ENCODE measurements around the gene MRPS27.
"Not testable (repeated sequence)": the region's sequence is repeated elsewhere in the genome, so short reads cannot be mapped to it uniquely, and the experiment has no call there.

Gene MRPS27

DNA sequence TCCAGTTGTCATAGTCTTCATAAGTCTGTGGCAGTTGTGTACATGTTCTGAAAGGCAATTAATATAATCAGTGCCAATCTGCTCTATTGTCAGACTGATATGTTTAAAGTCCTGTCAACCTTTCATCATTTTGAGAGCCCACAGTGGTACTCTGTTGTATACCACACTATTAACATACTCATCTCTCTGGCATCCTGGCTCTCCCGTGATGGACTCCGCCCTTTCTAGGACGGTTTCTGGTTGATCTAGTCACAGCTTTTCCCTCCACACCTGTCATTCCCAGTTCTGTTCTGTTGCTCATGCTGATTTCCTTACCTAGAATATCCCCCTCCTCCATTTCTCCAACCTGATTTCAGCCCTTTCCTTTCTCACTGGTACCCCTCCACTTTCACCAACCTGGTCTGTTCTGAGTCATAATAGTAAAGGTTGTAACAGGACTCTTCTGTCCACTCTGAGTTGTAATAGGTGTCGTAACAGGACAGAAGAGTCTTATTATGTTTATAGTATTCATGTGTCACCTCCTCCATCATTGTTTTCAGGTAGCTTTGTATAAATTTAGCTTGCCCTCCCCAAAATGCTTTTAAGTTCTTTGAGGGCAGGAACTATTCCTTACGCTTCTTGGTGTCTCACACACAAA lies 4.3 kb upstream of the MRPS27 start:
- DNase-seq = no peak

DNA sequence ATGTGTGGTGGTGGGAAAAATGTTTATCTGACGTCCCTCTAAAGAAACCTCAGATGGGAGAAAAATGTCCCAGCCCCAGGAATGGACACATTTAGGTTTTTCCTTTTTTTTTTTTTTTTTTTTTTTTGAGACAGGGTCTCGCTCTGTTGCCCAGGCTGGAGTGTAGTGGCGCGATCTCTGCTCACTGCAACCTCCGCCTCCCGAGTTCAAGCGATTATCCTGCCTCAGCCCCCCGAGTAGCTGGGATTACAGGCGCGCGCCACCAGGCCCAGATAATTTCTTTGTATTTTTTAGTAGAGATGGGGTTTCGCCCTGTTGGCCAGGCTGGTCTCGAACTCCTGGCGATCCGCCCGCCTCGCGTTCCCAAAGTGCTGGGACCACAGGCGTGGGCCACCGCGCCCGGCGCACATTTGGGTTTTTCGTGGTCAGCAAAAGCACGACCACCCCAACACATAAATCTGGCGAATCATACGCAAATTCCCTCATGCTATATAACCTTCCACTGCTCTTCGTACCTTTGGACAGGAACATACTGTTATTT lies 535 bp downstream of the MRPS27 start:
- not testable (repeated sequence) for DNase-seq

DNA sequence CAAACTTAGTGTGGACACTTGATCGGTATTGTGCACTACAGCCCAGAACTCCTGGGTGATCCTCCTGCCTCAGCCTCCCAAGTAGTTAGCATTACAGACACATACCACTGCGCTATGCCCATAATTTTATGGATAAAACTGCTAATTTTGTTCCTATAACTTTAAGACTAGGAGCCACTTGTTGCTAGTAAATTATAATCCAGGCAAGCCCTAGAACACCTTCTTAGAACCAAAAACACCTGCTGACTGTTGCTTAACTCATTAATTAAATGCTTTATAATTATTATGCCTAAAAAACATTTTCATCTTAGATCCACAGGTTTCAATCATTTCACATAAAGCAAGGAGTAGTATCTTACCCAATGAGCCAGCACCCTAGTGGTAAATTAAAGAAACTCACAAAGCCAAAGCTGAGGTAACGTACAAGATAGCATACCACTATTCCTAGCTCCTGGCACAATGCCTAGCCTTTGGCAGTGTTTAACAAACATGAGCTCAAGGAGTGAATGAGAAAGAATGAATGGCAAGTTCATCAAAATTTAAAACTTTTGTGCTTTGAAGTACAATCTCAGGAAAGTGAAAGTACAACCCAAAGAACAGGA lies 5.4 kb downstream of the MRPS27 start:
- DNase-seq = peak; percentile 11

DNA sequence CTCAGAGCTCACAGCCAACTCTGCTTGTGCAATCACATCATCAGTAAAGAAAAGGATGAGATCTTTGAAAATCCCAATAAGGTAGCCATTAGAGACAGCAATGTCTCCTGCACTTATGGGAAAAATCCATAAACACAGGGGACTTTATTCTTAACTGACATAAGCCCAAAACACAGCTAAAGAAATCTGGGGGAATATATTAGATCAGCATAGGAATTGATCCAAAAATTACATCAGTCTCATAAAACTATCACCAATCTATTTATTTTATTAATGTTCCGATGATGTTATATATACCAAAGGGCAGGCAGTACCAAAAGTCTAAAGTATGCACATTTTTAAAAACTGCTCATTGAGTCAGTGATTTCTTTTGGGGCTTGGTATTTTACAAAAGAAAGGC lies 6.9 kb downstream of the MRPS27 start:
- no peak for DNase-seq

DNA sequence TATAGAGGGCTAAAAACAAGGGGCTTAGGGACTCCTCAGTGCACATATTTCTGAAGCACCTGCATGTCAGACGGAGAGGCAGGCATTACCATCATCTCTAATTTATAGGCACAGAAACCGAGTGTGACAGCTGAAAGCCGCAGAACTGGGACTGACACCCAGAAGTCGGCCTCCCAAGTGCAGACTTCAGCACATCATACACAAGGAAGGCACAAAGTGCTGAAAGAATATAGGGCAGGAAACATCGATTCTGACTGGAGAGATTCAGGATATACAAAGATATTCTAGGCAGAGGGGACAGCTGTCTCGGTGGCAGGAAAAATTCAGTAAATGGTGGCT lies 11.2 kb downstream of the MRPS27 start:
- no peak for DNase-seq

DNA sequence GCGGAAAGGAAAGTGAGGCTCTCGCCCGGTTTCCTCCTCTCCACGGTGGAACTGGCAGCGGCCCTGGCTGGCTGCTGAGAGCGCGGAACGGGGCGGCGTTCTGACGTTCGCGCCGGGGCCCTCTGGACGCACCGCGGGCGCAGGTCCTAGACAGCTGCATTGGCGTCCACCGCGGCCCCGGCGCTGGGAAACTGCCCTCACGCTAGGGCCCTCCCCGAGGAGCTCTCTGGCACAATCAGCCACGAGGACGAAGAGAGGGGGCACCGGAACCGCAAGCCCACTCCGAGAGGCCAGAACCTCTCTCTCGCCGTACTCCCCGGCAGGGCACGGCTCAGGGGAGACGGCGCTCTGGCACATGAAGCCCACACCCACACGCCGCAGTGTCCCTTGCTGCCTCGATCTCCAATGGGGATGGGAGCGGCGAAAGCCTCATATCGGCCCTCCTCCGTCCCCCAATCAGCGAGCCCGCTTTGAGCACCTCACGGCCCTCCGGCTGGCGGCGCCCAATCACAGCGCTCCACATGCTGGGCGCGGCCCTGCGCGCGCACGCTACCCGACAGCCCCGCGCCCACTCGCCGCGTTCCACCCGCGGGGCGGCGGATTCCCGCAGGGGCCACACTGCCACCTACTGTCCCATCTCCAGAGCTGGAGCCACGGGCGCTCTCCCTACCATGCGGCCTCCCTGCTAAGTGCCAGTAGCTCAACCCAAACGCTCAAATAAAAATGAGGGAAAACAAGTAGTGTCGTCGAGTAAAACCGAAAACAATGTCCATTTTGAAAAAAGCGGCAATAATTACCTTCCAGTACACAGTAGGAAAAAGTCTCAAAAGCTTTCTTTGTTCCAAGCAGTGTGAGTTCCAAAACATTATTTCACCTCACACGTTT lies 11.8 kb downstream of the MRPS27 start:
- peak; percentile 96 for DNase-seq

DNA sequence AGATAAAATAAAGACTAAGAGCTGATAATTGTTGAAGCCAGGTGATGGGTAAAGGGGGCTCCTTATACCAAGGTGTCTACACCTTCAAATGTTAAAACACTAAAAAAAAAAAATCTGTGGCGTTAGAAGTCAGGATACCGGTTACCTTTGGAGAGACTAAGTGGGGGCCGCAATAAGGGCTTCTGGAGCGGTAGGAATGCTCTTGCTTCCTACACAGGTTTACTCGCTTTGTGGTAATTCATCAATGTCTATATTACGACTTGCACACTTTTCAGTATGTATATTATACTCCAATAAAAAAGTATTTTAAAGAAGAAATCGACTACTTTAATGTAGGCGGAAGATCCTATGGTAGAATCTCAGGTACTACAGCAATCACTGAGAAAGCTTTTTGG lies 12.5 kb downstream of the MRPS27 start:
- no peak for DNase-seq

DNA sequence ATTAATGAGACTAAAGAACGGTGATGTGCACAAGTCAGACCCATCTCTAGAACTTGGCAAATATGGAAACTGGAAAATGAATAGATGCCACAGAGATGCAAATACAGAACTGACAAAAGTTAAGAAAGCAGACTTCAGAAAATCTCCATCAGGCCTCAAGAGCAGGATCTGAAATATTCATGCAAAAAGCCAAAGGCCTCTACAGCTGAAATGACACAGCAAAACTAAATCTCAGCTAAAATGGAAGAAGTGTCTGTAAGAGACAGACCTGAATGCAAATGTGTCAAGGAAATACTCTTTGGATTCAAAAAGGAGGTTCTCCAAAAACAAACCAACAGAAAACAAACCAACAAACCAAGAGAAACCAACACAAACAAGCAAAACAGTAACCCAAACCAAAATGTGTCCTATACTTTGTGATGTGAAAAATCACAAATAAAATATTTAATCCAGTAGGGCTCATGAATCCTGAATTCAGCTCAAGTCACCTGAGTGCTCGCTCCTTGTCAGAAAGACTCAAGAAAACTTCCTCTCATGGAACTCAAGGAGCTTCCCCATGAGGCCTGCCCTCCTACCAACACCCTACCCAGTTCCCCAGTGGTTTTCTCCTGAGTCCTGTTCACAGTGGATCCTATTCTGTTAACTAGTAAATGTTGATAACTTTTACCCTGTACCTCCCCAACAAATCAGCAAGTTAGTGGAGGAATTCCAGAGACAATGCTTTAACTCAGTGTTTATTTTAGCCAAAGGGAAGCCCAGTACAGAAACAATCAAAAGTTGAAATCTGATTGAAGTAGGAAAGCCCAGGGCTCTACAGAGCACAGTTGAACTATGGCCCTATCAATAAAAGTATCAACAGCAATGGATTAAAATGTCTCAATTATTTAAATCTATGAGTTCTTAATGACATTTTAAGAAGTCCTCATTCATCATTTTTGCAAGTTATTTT lies 14.6 kb downstream of the MRPS27 start:
- DNase-seq = no peak

DNA sequence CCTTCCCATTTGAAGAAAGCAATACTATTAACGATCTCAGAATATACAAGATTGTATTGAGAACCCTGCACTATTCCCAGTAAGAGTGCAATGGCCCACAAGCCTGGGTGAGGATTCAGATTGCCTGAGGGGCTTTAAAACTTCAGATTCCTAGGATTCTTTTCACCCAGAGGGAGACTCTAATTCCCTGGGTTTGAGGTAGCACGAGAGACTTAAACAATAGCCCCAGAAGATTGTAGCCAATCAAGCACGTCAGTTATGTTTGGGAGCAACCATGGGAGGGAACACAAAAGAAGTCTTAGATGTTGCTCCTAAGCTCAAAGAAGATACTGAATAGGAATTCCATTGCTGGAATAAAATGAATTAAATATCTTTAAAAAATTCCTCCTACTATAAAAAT lies 17.9 kb downstream of the MRPS27 start:
- DNase-seq = no peak

DNA sequence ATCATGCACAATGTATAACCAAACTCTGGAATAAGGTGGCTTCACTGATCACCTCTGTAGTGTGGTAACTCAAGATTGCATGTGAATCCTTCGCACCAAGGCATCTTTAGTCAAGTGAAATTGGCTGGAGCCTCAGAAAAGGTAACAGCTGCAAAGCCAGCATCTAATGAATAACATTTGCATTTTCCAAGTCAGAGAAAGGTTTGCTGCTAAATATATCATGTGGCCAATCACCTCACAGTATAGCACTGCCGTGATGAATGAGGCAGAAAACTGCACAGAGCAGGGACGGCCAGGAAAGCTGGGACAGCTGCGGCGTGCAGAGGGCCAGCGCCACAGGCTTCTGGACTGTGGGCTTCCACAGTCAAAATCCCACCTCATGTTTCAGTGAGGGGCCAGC lies 18.5 kb downstream of the MRPS27 start:
- no peak for DNase-seq

DNA sequence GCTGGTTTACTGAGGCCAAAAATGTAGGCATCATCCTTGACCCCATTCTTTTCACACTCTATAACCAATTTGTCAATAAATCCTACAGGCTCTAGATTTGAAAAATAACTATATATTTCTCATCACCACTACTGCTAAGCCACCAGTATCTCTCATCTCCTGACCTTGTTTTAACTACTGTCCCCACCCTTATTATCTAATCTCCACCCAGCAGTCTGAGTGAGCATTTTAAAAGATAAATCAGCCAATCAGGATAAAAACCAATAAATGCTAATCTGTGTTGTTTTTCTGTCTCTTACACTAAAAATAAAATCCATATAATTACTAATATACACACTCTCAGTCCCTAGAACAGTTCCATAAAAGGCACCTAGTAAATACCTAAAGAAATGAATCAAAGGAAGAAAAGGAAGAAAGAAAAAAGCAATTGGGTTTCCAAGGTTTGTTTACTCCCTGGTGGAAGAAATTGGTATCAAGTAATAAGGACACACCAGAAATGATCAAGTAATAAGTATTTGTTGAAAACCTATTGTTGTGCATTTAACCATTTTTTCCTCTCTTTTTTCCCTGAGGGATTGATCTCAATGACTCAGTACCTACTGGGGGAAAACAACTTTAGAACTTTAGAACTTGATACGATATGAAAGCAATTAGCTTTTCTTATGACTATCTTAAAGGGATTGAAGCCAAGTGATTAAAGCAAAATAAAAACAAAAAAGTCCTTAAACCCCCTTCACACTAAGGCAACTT lies 19.3 kb downstream of the MRPS27 start:
- no peak for DNase-seq

DNA sequence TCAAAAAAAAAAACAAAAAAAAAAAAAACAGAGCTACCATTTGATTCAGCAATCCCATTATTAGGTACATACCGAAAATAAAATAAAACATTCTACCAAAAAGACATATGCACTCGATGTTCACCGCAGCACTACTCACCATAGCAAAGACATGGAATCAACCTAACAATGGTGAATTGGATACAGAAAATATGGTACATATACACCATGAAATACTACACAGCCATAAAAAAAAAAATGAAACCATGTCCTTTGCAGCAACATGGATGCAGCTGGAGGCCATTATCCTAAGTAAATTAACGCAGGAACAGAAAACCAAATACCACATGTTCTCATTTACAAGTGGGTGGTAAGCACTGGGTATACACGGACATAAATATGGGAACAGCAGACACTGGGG lies 21.3 kb downstream of the MRPS27 start:
- no peak for DNase-seq

DNA sequence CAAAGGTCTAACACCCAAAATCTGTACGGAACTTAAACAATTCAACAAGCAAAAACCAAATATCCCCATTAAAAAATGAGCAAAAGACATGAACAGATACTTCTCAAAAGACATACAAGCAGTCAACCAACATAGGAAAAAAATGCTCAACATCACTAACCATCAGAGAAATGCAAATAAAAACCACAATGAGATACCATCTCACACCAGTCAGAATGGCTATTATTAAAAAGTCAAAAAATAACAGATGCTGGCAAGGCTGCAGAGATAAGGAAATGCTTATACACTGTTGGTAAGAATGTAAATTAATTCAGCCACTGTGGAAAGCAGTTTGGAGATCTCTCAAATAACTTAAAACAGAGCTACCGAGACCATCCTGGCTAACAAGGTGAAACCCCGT lies 21.9 kb downstream of the MRPS27 start:
- not testable (repeated sequence) for DNase-seq

DNA sequence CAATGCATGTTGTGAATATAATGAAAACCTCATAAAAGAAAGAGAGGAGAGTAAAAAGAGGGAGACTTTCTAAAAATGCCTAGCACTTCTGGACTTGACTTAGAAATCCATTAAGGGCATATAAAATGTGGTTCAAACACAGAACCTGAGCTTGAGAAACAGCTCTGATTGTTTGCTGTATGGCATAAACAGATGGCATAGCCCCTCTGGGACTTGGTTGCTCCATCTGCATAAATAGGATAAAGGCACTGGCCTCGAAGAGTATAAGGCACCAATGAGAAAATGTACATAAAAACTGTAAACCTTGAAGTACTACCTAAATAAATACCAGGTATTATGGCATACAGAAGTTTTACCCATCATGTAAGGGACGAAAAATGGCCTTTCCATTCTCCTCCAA lies 23.8 kb downstream of the MRPS27 start:
- no peak for DNase-seq

DNA sequence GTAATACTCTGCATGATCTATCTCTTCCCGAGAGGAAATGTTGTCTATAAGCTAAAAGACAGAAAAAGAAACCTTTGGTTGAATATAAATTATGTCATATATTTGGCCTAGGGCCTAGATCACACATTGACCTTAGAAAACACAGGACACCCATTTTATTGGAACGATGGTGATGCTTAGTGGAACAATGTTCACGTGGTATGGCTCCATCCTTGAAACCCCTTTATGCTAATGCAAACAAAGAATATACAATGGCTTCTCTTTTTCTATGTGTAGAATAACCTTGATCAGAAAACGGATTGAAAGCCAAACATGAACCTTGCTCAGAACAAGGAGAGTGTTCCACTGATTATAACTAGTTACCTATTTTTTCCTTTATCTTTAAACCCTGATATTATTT lies 24.5 kb downstream of the MRPS27 start:
- DNase-seq = no peak

DNA sequence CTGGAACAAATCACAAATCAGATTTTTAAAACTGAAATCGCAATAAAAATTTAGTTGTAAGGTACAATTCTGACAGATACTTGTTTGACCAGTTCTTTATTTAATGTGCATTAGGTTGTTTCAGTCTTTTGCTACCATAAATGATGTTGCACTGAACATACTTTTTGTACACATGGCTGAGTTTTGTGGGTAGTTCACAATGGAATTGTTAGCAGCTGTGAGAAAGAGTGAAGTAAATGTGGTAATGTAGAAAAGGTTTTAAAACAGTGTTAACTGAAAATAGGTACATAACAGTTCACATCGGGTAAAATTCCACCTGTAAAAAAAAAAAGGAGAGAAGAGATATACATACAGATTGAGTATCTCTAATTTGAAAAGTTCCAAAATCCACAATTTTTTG lies 25.6 kb downstream of the MRPS27 start:
- DNase-seq = no peak

DNA sequence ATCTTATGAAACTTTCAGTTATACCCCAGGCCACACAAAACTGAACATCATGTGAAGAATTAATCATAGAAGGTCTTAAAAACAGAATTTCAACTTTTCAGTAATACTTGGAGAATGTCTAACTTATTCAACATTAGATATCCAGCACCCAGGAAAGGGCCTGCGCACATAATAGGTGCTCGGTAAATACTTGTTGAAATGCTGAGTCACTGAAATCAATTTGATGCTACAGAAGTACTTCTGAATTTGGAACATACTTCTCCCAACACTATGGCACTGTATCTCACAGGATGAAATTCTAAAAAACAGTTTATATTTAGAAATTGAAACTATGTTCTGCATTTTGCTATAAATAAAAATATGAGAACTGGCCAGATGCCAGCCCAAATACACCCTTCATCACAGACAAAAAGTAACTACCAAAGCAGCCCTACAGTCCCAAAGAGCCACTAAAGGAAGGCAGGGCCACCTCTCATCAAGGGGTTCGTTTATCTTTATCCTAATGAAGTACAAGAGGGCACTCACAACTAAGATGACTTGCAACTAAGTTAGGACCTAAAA lies 26.5 kb downstream of the MRPS27 start:
- no peak for DNase-seq

DNA sequence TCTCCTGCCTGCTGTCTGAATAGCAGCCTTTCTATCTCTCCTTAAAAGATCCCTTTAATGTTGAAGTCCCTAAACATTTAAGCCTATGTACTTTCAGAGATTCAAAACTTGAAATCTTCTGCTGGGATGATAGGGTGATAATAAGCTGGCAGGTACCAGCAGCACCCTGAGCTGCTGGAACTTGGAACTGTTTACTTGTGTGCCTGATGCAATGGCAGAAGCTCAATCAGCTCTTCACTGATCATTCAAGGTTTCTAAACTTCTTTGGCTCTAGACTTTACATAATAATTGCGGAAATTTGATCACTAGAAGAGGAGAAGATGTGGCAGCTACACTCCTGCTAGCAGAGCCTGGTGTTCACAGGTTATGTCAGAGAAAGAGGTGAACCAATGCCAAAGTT lies 27.6 kb downstream of the MRPS27 start:
- DNase-seq = no peak

DNA sequence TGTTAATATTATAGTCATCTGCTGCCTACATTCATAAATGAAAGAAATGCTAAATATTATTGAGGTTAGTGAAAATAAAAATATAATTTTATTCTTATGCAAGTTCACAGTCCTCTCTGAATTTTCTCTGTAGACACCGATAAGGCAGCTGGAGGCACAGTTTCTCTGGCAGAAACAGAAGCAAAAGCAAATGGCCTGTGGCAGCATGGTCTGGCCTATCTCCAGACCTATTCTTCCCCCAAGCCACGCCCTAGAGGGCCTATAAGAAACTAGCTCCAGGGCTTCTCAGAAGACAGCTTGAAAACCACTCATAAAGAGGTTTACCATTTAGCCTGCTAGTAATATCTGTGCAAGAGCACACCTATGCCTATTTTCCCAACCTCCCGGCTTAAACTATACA lies 28.4 kb downstream of the MRPS27 start:
- DNase-seq = no peak

DNA sequence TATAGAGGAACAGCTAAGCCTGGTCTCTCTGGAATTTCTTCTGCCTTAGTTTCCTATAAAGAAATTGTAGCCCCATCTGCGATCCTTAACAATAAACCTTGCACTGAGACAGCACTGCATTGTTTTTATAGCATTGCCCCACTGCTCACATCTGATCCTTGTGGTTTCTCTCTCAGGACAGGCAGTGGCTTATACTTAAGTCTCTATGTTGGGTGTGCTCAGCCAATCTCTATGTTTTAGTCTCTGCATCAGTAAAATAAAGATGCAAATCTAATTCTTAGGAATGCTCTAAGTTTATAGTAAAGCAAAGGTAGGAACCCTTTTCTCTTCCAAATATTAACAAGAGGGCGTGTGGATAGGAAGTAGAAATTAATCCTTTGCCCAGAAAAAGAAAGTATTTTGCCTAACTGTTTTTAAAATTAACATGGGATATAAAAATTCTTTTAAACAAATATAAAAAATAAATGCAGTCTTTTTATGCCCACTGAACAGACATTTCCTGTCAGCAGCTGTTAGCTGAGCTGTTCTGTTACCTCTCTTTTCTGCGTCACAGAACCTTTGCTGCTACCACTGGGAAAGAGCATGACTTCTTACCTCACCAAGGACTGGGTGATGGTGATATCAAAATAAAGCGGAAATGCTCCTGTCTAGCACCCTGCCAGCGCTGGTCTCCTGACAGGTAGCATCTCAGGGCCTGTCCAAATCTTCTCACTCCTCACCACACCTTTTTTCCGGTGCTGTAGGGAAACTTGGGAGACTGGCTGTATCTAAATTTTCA lies 29.5 kb downstream of the MRPS27 start:
- no peak for DNase-seq

DNA sequence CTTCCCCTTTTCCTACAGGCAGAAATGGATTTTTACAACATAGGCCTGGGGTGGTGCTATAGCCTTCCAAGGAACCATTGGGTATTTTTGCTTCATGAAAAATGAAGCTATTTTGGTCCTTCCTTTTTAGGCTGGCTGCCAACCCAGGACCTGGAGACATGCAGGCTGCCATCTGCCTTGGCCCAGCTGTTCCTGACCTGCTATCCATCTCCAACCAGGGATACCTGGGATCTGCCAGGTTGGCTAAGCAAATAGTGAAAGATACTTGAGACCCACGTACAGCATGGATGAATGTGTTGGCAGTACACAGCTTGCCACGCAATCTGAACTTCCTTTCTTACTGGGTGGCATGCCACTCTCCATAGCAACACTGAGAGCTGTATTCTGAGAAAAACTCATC lies 31.1 kb downstream of the MRPS27 start:
- peak; percentile 75 for DNase-seq
